GM19372 (cell line): ENCODE data around the gene KIAA1755.

Experiments used
- ATAC-seq: cut with Tn5 transposase; IDR thresholded peaks from one replicate; pipeline ENCODE4 v1.9.1; 2021; ENCODE audit warnings: mild to moderate bottlenecking, low read depth, moderate library complexity; ENCODE audit not compliant: unreplicated experiment

Gene KIAA1755

GRCh38 chr20:38209054-38209675, 51.4 kb downstream of the KIAA1755 start:
- ATAC-seq: no peak

GRCh38 chr20:38208523-38208922, 52.0 kb downstream of the KIAA1755 start:
- ATAC-seq: no peak

GRCh38 chr20:38208088-38208487, 52.4 kb downstream of the KIAA1755 start:
- no peak for ATAC-seq

GRCh38 chr20:38207621-38208020, 52.9 kb downstream of the KIAA1755 start:
- no peak for ATAC-seq

- no peak for ATAC-seq
These were observed 55.5 kb downstream of the KIAA1755 start for GRCh38 chr20:38205001-38205400.

GRCh38 chr20:38203981-38204357, 56.6 kb downstream of the KIAA1755 start:
- ATAC-seq: no peak

- no peak for ATAC-seq
These were observed 57.1 kb downstream of the KIAA1755 start for GRCh38 chr20:38203337-38203980.

- ATAC-seq: no peak
These were observed 57.6 kb downstream of the KIAA1755 start for GRCh38 chr20:38202982-38203293.

GRCh38 chr20:38202153-38202981, 58.2 kb downstream of the KIAA1755 start:
- no peak for ATAC-seq

GRCh38 chr20:38201356-38201755, 59.2 kb downstream of the KIAA1755 start:
- no peak for ATAC-seq

GRCh38 chr20:38200646-38201045, 59.9 kb downstream of the KIAA1755 start:
- ATAC-seq: no peak

- ATAC-seq: no peak
These were observed 60.8 kb downstream of the KIAA1755 start for GRCh38 chr20:38199501-38200390.

- no peak for ATAC-seq
These were observed 62.2 kb downstream of the KIAA1755 start for GRCh38 chr20:38198238-38198861.

GRCh38 chr20:38197619-38198018, 62.9 kb downstream of the KIAA1755 start:
- ATAC-seq: no peak

- no peak for ATAC-seq
These were observed 63.3 kb downstream of the KIAA1755 start for GRCh38 chr20:38197217-38197616.

GRCh38 chr20:38196592-38196991, 63.9 kb downstream of the KIAA1755 start:
- ATAC-seq: no peak

- no peak for ATAC-seq
These were observed 64.5 kb downstream of the KIAA1755 start for GRCh38 chr20:38196076-38196475.

GRCh38 chr20:38195521-38195920, 65.0 kb downstream of the KIAA1755 start:
- ATAC-seq: no peak

- no peak for ATAC-seq
These were observed 65.5 kb downstream of the KIAA1755 start for GRCh38 chr20:38194971-38195504.

GRCh38 chr20:38193586-38194105, 66.9 kb downstream of the KIAA1755 start:
- no peak for ATAC-seq
